Measurements from ENCODE around the gene WBP2NL. TPM values are rescaled to one million over a fixed set of nuclear protein-coding genes. Genes with fewer than 3 reads are reported as not detected.

Gene WBP2NL
- total and polyA plus RNA-seq, 2 donors (not counting 1 experiment from before 2014, with no cell fraction given), result 1.6 to 10.4 TPM

- Histone ChIP-seq H3K4me2 (replicated peaks; ENCODE audit: low read depth, low read length, poor library complexity, severe bottlenecking) (peak within 1 kb of the TSS; percentile 86), H3K27ac (ENCODE audit: low read length in 2 of 2) (peak within 1 kb of the TSS; percentile 19 to 33), H2AFZ (ENCODE audit: insufficient read depth, low read depth, low read length, poor library complexity, severe bottlenecking) (peak within 1 kb of the TSS; percentile 97), H3K9me3 (ENCODE audit: control extremely low read depth in 1 of 3, control insufficient read depth in 2 of 3, insufficient read depth in 1 of 3, low read length in 2 of 3) (no peaks in the 10 kb centered on the region), H3K79me2 (ENCODE audit: control insufficient read depth, insufficient read depth, low read length) (peaks cover 4% of the 10 kb centered on the region), H3K4me3 (ENCODE audit: control extremely low read depth in 1 of 5, extremely low read depth in 1 of 5, insufficient read depth in 1 of 5, low read depth in 2 of 5, low read length in 4 of 5) (peak within 1 kb of the TSS in 4 of 5 experiments; percentile 57 to 69 (median 64)), H4K20me1 (ENCODE audit: control insufficient read depth, insufficient read depth, low read length, poor library complexity, severe bottlenecking) (no peaks in the 10 kb centered on the region), H3K9ac (ENCODE audit: low read length) (peak within 1 kb of the TSS; percentile 64), H3K27me3 (replicated peaks in 1 of 4; ENCODE audit: control extremely low read depth in 1 of 4, control insufficient read depth in 3 of 4, insufficient read depth in 4 of 4, low read length in 3 of 4) (no peaks in the 10 kb centered on the region), H3K36me3 (replicated peaks in 1 of 2; ENCODE audit: control extremely low read depth in 1 of 2, control insufficient read depth in 1 of 2, extremely low read depth in 1 of 2, insufficient read depth in 2 of 2, low read length in 1 of 2) (no peaks in the 10 kb centered on the region), H3K4me1 (ENCODE audit: control insufficient read depth in 2 of 2, insufficient read depth in 2 of 2, low read length in 2 of 2) (peaks cover 28 to 46% of the 10 kb centered on the region in 2 donors)
- intact Hi-C loops (cut with micrococcal nuclease), result loop anchor here (5.0 kb wide), 5 partner anchors 42 to 692 kb away; partner anchors contain the start of genes MEI1 and TEF
- TF ChIP-seq CTCF (IDR thresholded peaks at IDR 0.05), result peak; percentile 72
- no peak for TF ChIP-seq EZH2 (IDR thresholded peaks at IDR 0.05; ENCODE audit: borderline replicate concordance, insufficient read depth, low read depth, low read length, poor library complexity, severe bottlenecking)
- ATAC-seq (ENCODE audit: low read depth), result peak; percentile 12
- H3K4me3 Mint-ChIP-seq, result peak within 1 kb of the TSS; percentile 80
- peak within 1 kb of the TSS; percentile 85 for H3K27ac Mint-ChIP-seq
- POLR2A ChIA-PET, result interaction anchor here (1.2 kb wide), 1 partner anchor 16 kb away, joined by 3 read pairs; the partner anchor contains the start of gene NDUFA6
- H3K4me1 Mint-ChIP-seq, result peaks cover 49% of the 10 kb centered on the region
- under 1% methylated on average over 39 of the region's 55 CpGs for WGBS (ENCODE audit: insufficient coverage)
- peak; percentile 78 for DNase-seq
- no peaks in the 10 kb centered on the region for H3K9me3 Mint-ChIP-seq (ENCODE audit: insufficient read depth)
- CTCF ChIA-PET, result no interaction called here
- no peaks in the 10 kb centered on the region for H3K27me3 Mint-ChIP-seq
Measured at GRCh38 chr22:42074132-42074811, 75.7 kb downstream of the WBP2NL start, which contains the start of gene PHETA2. Gene PHETA2 (plus strand): TSS chr22:42074248. CDS start chr22:42077294, 3,046 bp downstream.

Data from B cell (primary cell).